ENCODE measurements around the gene GDPD4. TPM values are rescaled to one million over a fixed set of nuclear protein-coding genes. Genes with fewer than 3 reads are reported as not detected.

GDPD4 gene
- total and polyA plus RNA-seq, 9 of the 15 experiments (the other 6 are each of a cell fraction or from before 2014, with no cell fraction given): 0.40 TPM; not detected in 8

DNA sequence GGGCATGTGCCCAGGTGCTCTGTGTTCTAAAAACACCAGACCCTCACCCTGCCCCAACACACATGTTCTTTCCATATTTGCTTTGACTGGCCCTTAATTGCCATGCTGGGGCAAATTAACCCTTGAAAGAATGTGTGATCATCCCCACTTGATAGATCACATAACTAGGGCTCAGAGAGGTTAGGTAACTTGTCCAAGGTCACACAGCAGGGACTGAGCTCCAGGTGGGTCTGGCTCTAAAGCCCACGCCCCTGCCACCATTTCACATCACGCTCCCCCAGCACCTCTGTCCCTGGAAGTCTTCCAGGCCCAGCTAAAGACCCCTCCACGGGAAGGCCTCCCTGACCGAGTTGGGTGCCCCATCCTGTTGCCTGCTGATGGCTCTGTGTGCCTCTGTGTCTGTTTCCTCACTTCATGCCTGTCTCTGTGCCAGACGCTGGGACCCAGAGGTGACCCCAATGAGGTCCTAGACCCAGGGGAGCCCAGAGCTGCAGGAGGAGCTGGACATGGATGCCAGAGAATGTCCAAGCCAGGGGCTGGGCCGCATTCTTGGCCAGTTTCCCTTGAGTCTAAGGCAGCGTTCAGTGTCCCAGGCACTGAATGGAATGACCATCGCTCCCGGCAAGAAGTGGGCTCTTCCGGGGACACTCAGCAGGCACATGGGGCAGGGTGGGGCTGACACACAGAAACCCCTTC lies 93.7 kb downstream of the GDPD4 start:
- peaks cover 7 to 68% of the 10 kb centered on the region in 2 experiments; a peak in 4 of 5 replicates for H3K27me3 ChIP-seq (ENCODE audit: control insufficient read depth in 2 of 2, insufficient read depth in 2 of 2, low read length in 2 of 2)
- CTCF ChIA-PET (ENCODE audit: low intra/inter-chr PET ratio): no interaction called here
- 3% methylated on average over 10 of the region's 10 CpGs for WGBS (ENCODE audit: insufficient coverage, low coverage, missing lambda C conversion rate)

More for the DNA sequence above, 93.7 kb downstream of the GDPD4 start:
- no peak for FAIRE-seq
- in situ Hi-C loops (cut with MboI): no loop called here
- intact Hi-C loops (cut with micrococcal nuclease): no loop called here
- no peaks in the 10 kb centered on the region for H3K36me3 ChIP-seq (ENCODE audit: control insufficient read depth, insufficient read depth, low read length)
- no peaks in the 10 kb centered on the region for H3K9me3 ChIP-seq (replicated peaks; ENCODE audit: control insufficient read depth, insufficient read depth, low read depth, low read length)
- TF ChIP-seq FOXJ3 (CRISPR knock-in tag; IDR thresholded peaks at IDR 0.05): no peak
- no peak for TF ChIP-seq CBFA2T3 (IDR thresholded peaks at IDR 0.05)
- no peak for TF ChIP-seq ZC3H4 (CRISPR knock-in tag; IDR thresholded peaks at IDR 0.05; ENCODE audit: borderline replicate concordance)
- TF ChIP-seq ZNF282 (CRISPR knock-in tag; IDR thresholded peaks at IDR 0.05): no peak
- TF ChIP-seq ETS2 (tag; IDR thresholded peaks at IDR 0.05; ENCODE audit: borderline replicate concordance, poor library complexity, severe bottlenecking): no peak
- peak; percentile 54; the same call in 1 of the 2 replicates for TF ChIP-seq SMARCA5 (IDR thresholded peaks at IDR 0.05)
- TF ChIP-seq, protein P1, sequence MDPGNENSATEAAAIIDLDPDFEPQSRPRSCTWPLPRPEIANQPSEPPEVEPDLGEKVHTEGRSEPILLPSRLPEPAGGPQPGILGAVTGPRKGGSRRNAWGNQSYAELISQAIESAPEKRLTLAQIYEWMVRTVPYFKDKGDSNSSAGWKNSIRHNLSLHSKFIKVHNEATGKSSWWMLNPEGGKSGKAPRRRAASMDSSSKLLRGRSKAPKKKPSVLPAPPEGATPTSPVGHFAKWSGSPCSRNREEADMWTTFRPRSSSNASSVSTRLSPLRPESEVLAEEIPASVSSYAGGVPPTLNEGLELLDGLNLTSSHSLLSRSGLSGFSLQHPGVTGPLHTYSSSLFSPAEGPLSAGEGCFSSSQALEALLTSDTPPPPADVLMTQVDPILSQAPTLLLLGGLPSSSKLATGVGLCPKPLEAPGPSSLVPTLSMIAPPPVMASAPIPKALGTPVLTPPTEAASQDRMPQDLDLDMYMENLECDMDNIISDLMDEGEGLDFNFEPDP (CRISPR knock-in tag; IDR thresholded peaks at IDR 0.05): no peak
- peak; percentile 79 for TF ChIP-seq ZFP36 (IDR thresholded peaks at IDR 0.05; ENCODE audit: low read depth, low read length, partially characterized antibody)
- TF ChIP-seq BCOR (IDR thresholded peaks at IDR 0.05): peak; percentile 62
- peak in 1 of 2 experiments; percentile 44; a peak in 1 of 4 replicates for TF ChIP-seq KDM1A (IDR thresholded peaks at IDR 0.05)
- TF ChIP-seq PHTF2 (CRISPR knock-in tag; IDR thresholded peaks at IDR 0.05): no peak
- no peak for TF ChIP-seq SP1 (CRISPR knock-in tag; IDR thresholded peaks at IDR 0.05)
- TF ChIP-seq SNRNP70 (optimal IDR thresholded peaks at IDR 0.05; ENCODE audit: low read depth, low read length): no peak
- TF ChIP-seq, protein P2, sequence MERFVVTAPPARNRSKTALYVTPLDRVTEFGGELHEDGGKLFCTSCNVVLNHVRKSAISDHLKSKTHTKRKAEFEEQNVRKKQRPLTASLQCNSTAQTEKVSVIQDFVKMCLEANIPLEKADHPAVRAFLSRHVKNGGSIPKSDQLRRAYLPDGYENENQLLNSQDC (CRISPR knock-in tag; IDR thresholded peaks at IDR 0.05): no peak
- no peak for TF ChIP-seq XRCC4 (IDR thresholded peaks at IDR 0.05; ENCODE audit: extremely low read depth, insufficient read depth, insufficient read length)
- peak; percentile 81 for TF ChIP-seq RBM25 (IDR thresholded peaks at IDR 0.05; ENCODE audit: low read depth, low read length, severe bottlenecking)
- no peak for TF ChIP-seq CHCHD3 (CRISPR knock-in tag; IDR thresholded peaks at IDR 0.05)
- 0 out of 4 replicates have a peak, but pooled peaks of 1 of the 2 experiments have one; percentile 12 for TF ChIP-seq RCOR1 (IDR thresholded peaks at IDR 0.05; ENCODE audit: borderline replicate concordance in 1 of 2, low read depth in 2 of 2, low read length in 2 of 2)
- H2AFZ ChIP-seq (ENCODE audit: low read depth, low read length): no peak overlapping the region
- H3K9me1 ChIP-seq (ENCODE audit: control insufficient read depth, insufficient read depth, low read length): peaks cover 3% of the 10 kb centered on the region
- no peak for ATAC-seq
- no peak overlapping the region for H3K27ac ChIP-seq (ENCODE audit: extremely low read depth, low read depth, low read length)
- POLR2A ChIA-PET: no interaction called here
- no peak for DNase-seq (ENCODE audit: extremely low read depth in 1 of 4, low spot score in 3 of 4)
- H3K9ac ChIP-seq (ENCODE audit: insufficient read depth in 1 of 2, low read depth in 2 of 2, low read length in 2 of 2): no peak overlapping the region
- H3K79me2 ChIP-seq (ENCODE audit: control insufficient read depth, insufficient read depth, low read length): no peaks in the 10 kb centered on the region
- peaks cover 0 to 8% of the 10 kb centered on the region in 2 experiments; a peak in 1 of 5 replicates for H3K4me1 ChIP-seq (replicated peaks in 1 of 2; ENCODE audit: control insufficient read depth in 2 of 2, insufficient read depth in 2 of 2, low read length in 2 of 2)
- H3K4me2 ChIP-seq (ENCODE audit: insufficient read depth, low read length): no peak overlapping the region
- no peaks in the 10 kb centered on the region for H4K20me1 ChIP-seq (replicated peaks; ENCODE audit: control insufficient read depth, insufficient read depth, low read length)
- H3K4me3 ChIP-seq: no peak overlapping the region
- no TSS peak for BruUV-seq (replicated peaks)
